ENCODE results near the gene MBP. TPM values are rescaled to one million over a fixed set of nuclear protein-coding genes. Genes with fewer than 3 reads are reported as not detected.

Gene MBP
- total RNA-seq, 4 donors from 2014 or later: 28.6 to 55.0 (median 50.4) TPM

DNA sequence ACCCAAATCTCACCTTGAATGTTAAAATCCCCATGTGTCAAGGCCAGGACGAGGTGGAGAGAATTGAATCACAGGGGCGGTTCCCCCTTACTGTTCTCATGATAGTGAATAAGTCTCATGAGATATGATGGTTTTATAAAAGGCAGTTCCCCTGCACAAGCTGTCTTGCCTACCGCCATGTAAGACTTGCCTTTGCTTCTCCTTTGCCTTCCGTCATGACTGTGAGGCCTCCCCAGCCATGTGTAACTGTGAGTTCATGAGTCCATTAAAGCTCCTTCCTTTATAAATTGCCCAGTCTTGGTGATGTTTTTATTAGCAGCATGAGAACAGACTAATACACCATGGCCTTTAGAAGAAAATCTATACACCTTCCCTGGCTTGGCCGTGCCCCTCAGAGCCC lies 7.4 kb upstream of the MBP start:
- intact Hi-C loops (cut with DNase I; ENCODE audit: low total_unique reads): no loop called here
- no peak overlapping the region for H3K27ac ChIP-seq
- H3K4me1 ChIP-seq: no peaks in the 10 kb centered on the region
- TF ChIP-seq, protein P1, sequence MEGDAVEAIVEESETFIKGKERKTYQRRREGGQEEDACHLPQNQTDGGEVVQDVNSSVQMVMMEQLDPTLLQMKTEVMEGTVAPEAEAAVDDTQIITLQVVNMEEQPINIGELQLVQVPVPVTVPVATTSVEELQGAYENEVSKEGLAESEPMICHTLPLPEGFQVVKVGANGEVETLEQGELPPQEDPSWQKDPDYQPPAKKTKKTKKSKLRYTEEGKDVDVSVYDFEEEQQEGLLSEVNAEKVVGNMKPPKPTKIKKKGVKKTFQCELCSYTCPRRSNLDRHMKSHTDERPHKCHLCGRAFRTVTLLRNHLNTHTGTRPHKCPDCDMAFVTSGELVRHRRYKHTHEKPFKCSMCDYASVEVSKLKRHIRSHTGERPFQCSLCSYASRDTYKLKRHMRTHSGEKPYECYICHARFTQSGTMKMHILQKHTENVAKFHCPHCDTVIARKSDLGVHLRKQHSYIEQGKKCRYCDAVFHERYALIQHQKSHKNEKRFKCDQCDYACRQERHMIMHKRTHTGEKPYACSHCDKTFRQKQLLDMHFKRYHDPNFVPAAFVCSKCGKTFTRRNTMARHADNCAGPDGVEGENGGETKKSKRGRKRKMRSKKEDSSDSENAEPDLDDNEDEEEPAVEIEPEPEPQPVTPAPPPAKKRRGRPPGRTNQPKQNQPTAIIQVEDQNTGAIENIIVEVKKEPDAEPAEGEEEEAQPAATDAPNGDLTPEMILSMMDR (IDR thresholded peaks at IDR 0.05 in 4 of 5, conservative IDR thresholded peaks at IDR 0.05 in 1 of 5): no peak
- TF ChIP-seq POLR2A (IDR thresholded peaks at IDR 0.05): no peak
- ATAC-seq (no peak), DNase-seq (no peak)
- in situ Hi-C loops (cut with MboI; ENCODE audit: low sequenced_read_pairs in 4 of 4): no loop called here
- no peaks in the 10 kb centered on the region for H3K27me3 ChIP-seq
- no peaks in the 10 kb centered on the region for H3K9me3 ChIP-seq
- no peaks in the 10 kb centered on the region for H3K36me3 ChIP-seq
- no peak overlapping the region for H3K4me3 ChIP-seq

DNA sequence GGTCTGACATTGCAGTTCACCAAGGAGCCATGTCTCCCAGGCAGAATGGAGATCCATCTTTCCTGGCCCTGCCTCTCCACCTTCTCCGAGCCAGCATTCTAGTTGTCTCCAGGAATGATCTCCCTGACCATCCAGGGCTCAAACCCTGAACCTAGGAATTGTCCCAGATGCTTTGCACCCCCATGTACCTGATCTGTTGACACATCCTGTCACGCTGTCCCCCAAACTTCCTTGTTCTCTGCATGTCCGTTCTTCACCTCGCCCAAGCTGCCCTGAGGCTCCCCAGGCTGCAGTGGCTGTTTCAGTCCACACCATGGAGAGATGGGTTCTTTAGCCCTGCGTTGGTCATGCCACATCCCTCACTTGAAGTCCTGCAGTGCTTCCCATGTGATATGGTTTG lies 7.0 kb upstream of the MBP start:
- in situ Hi-C loops (cut with MboI; ENCODE audit: low sequenced_read_pairs in 4 of 4) (loop anchor here in 1 of 4 donors (10.0 kb wide), 1 partner anchor 75 kb away; no protein-coding TSS in a partner anchor), intact Hi-C loops (cut with DNase I; ENCODE audit: low total_unique reads) (loop anchor here (10.0 kb wide), 1 partner anchor 645 kb away; the partner anchor contains the start of gene ZNF516)
- no peak overlapping the region for H3K27ac ChIP-seq
- no peak overlapping the region for H3K4me3 ChIP-seq
- H3K9me3 ChIP-seq: no peaks in the 10 kb centered on the region
- H3K27me3 ChIP-seq: no peaks in the 10 kb centered on the region
- no peak for DNase-seq
- ATAC-seq: no peak
- no peaks in the 10 kb centered on the region for H3K36me3 ChIP-seq
- no peaks in the 10 kb centered on the region for H3K4me1 ChIP-seq
- no peak for TF ChIP-seq POLR2A (IDR thresholded peaks at IDR 0.05)
- TF ChIP-seq, protein P1 (IDR thresholded peaks at IDR 0.05 in 4 of 5, conservative IDR thresholded peaks at IDR 0.05 in 1 of 5): no peak

GRCh38 chr18:77138270-77138669 lies 5.7 kb upstream of the MBP start:
- no peaks in the 10 kb centered on the region for H3K36me3 ChIP-seq
- ATAC-seq (no peak), DNase-seq (no peak)
- peaks cover 8 to 11% of the 10 kb centered on the region in 2 donors for H3K4me1 ChIP-seq
- H3K9me3 ChIP-seq: no peaks in the 10 kb centered on the region
- intact Hi-C loops (cut with DNase I; ENCODE audit: low total_unique reads): loop anchor here (10.0 kb wide), 1 partner anchor 643 kb away; the partner anchor contains the start of gene ZNF516
- in situ Hi-C loops (cut with MboI; ENCODE audit: low sequenced_read_pairs in 4 of 4): loop anchor here in 1 of 4 donors (10.0 kb wide), 1 partner anchor 73 kb away; no protein-coding TSS in a partner anchor
- no peak overlapping the region for H3K4me3 ChIP-seq
- H3K27me3 ChIP-seq: no peaks in the 10 kb centered on the region
- TF ChIP-seq, protein P1 (IDR thresholded peaks at IDR 0.05 in 4 of 5, conservative IDR thresholded peaks at IDR 0.05 in 1 of 5): no peak
- TF ChIP-seq POLR2A (IDR thresholded peaks at IDR 0.05): no peak
- no peak overlapping the region for H3K27ac ChIP-seq

DNA sequence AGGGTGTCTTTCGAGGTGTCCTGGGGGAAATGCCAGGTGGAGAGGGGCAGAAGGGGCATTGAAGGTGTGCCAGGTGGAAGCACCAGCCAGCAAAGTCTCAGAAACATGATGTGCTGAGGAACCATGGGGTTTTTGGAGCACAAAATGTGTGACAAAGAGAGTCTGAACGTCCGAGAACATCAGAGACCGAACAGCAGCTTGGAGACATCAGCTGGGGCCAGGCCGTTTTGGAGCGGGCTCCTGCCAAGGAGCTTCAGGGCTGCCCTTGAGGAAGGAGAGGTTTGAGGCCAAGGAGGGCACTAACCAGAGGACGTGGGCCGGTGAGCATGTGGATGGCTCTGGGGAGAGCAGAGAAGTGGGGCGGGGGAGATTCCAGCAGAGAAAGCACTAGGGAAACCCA lies 5.3 kb upstream of the MBP start:
- Histone ChIP-seq H3K9me3 (no peaks in the 10 kb centered on the region), H3K36me3 (no peaks in the 10 kb centered on the region), H3K4me1 (peaks cover 11 to 12% of the 10 kb centered on the region in 2 donors), H3K27me3 (no peaks in the 10 kb centered on the region), H3K27ac (no peak overlapping the region), H3K4me3 (no peak overlapping the region)
- no peak for TF ChIP-seq POLR2A (IDR thresholded peaks at IDR 0.05)
- TF ChIP-seq, protein P1 (IDR thresholded peaks at IDR 0.05 in 4 of 5, conservative IDR thresholded peaks at IDR 0.05 in 1 of 5): no peak
- in situ Hi-C loops (cut with MboI; ENCODE audit: low sequenced_read_pairs in 4 of 4) (loop anchor here in 1 of 4 donors (10.0 kb wide), 1 partner anchor 73 kb away; no protein-coding TSS in a partner anchor), intact Hi-C loops (cut with DNase I; ENCODE audit: low total_unique reads) (loop anchor here (10.0 kb wide), 1 partner anchor 643 kb away; the partner anchor contains the start of gene ZNF516)
- no peak for DNase-seq
- no peak for ATAC-seq

Measured in gastrocnemius medialis (tissue), 4 donors.